AG08395 (cell line): ENCODE measurements around the gene C20orf144.
"Not testable (repeated sequence)": the region's sequence is repeated elsewhere in the genome, so short reads cannot be mapped to it uniquely, and the experiment has no call there.

Source experiments
- DNase-seq: peaks from one replicate; pipeline ENCODE4 v3.0.0; 2012; ENCODE audit warnings: mixed read lengths, low spot score

The C20orf144 gene

GRCh38 chr20:33662172-33662571 is at the start of gene C20orf144:
Gene C20orf144, plus strand, starts transcription at chr20:33662327. Its CDS starts 19 bp downstream, at chr20:33662346.
- no peak for DNase-seq

- DNase-seq = no peak
These were observed 40.3 kb upstream of the C20orf144 start for GRCh38 chr20:33621717-33622400.

GRCh38 chr20:33622705-33623365 is 39.3 kb upstream of the C20orf144 start:
- DNase-seq = no peak

- DNase-seq = no peak
These were observed 37.7 kb upstream of the C20orf144 start for GRCh38 chr20:33624399-33624798.

GRCh38 chr20:33626190-33626589 is 35.9 kb upstream of the C20orf144 start:
- no peak for DNase-seq

- DNase-seq = no peak
These were observed 34.4 kb upstream of the C20orf144 start for GRCh38 chr20:33627577-33628216.

- no peak for DNase-seq
These were observed 32.6 kb upstream of the C20orf144 start for GRCh38 chr20:33629533-33629932.

GRCh38 chr20:33629979-33630378 is 32.1 kb upstream of the C20orf144 start:
- no peak for DNase-seq

GRCh38 chr20:33630507-33630906 is 31.6 kb upstream of the C20orf144 start:
- no peak for DNase-seq

GRCh38 chr20:33631910-33632309 is 30.2 kb upstream of the C20orf144 start:
- not testable (repeated sequence) for DNase-seq

GRCh38 chr20:33635341-33635740 is 26.8 kb upstream of the C20orf144 start:
- DNase-seq = no peak

- DNase-seq = no peak
These were observed 25.4 kb upstream of the C20orf144 start for GRCh38 chr20:33636776-33637175.

GRCh38 chr20:33640287-33640686 is 21.8 kb upstream of the C20orf144 start:
- DNase-seq = no peak

- DNase-seq = no peak
These were observed 17.6 kb upstream of the C20orf144 start for GRCh38 chr20:33644313-33645071.

GRCh38 chr20:33645072-33645358 is 17.1 kb upstream of the C20orf144 start:
- no peak for DNase-seq

GRCh38 chr20:33645396-33645795 is 16.7 kb upstream of the C20orf144 start:
- no peak for DNase-seq

- DNase-seq = no peak
These were observed 15.9 kb upstream of the C20orf144 start for GRCh38 chr20:33646191-33646590.

GRCh38 chr20:33646959-33647602 is 15.0 kb upstream of the C20orf144 start:
- not testable (repeated sequence) for DNase-seq

GRCh38 chr20:33647603-33648395 is 14.3 kb upstream of the C20orf144 start:
- peak; percentile 79 for DNase-seq

- peak; percentile 38 for DNase-seq
These were observed 13.6 kb upstream of the C20orf144 start for GRCh38 chr20:33648396-33649004.

GRCh38 chr20:33649201-33649681 is 12.9 kb upstream of the C20orf144 start:
- peak; percentile 57 for DNase-seq
